Smooth muscle cell (in vitro differentiated cells): ENCODE results near the gene SLC15A1. TPM values are rescaled to one million over a fixed set of nuclear protein-coding genes. Genes with fewer than 3 reads are reported as not detected.

ENCODE experiments used
- DNase-seq: peaks from one replicate; lab custom pipeline; 2025; ENCODE audit not compliant: unreplicated experiment; lab: John Stamatoyannopoulos, UW
- H2AFZ ChIP-seq: fragments of 200-600 bp; sonication (generic); 2 replicates; pipeline ENCODE4 v1.6.0; 2016; ENCODE audit warnings: antibody characterized with exemption, low read depth, mild to moderate bottlenecking
- H3F3A ChIP-seq: fragments of 200-600 bp; sonication (generic); 2 replicates; pipeline ENCODE4 v1.6.0; 2017; ENCODE audit warnings: antibody characterized with exemption, low read depth
- H3K27ac ChIP-seq: fragments of 200-600 bp; sonication (generic); 2 replicates; pipeline ENCODE4 v1.5.1; 2016; ENCODE audit warnings: low read depth, mild to moderate bottlenecking
- H3K27me3 ChIP-seq: fragments of 200-600 bp; sonication (generic); 2 replicates; pipeline ENCODE4 v1.6.1; 2016; ENCODE audit warnings: low read depth, mild to moderate bottlenecking
- H3K36me3 ChIP-seq: fragments of 200-600 bp; sonication (generic); 2 replicates; pipeline ENCODE4 v1.5.1; 2016; ENCODE audit warnings: low read depth
- H3K4me1 ChIP-seq: fragments of 200-600 bp; sonication (generic); 2 replicates; pipeline ENCODE4 v1.5.1; 2016; ENCODE audit warnings: low read depth
- H3K4me2 ChIP-seq: fragments of 200-600 bp; sonication (generic); 2 replicates; pipeline ENCODE4 v1.6.0; 2016; ENCODE audit warnings: mild to moderate bottlenecking
- H3K4me3 ChIP-seq: fragments of 200-600 bp; sonication (generic); 2 replicates; pipeline ENCODE4 v1.5.1; 2016; ENCODE audit warnings: mild to moderate bottlenecking
- H3K79me2 ChIP-seq: fragments of 200-600 bp; sonication (generic); 2 replicates; pipeline ENCODE4 v1.6.0; 2016; ENCODE audit warnings: low read depth, mild to moderate bottlenecking
- H3K9ac ChIP-seq: fragments of 200-600 bp; sonication (generic); 2 replicates; pipeline ENCODE4 v1.6.0; 2016; ENCODE audit warnings: low read depth
- H3K9me3 ChIP-seq: fragments of 200-600 bp; sonication (generic); replicated peaks from 2 replicates; pipeline ENCODE4 v1.5.1; 2016; ENCODE audit warnings: low read depth
- H4K20me1 ChIP-seq: fragments of 200-600 bp; sonication (generic); 2 replicates; pipeline ENCODE4 v1.6.0; 2016; ENCODE audit warnings: low read depth
- WGBS: methylation state at CpG from one replicate; pipeline ENCODE4 v1.1.7; 2016; ENCODE audit warnings: low lambda C conversion rate; 5-methylcytosine and 5-hydroxymethylcytosine counted together
- polyA plus RNA-seq: library from polyadenylated mRNA; unstranded; fragments of >200 nt; fragmentation: Nextera tagmentation; extraction: Ambion mirVana; gene quantifications from 2 replicates; pipeline ENCODE4 v1.2.1, GENCODE V29; 2016
- total RNA-seq: library from RNA; depleted of rRNA; stranded (reverse); fragments of >200 nt; gene quantifications from 2 replicates; pipeline ENCODE4 v1.2.3, GENCODE V29; 2014
- TF ChIP-seq, protein P1 (sequence below): fragments of 200-600 bp; sonication (generic); IDR thresholded peaks from 2 replicates; pipeline ENCODE4 v1.5.1; 2017; ENCODE audit warnings: borderline replicate concordance, mild to moderate bottlenecking, antibody characterized with exemption; ENCODE audit not compliant: insufficient read depth, poor library complexity, severe bottlenecking

The SLC15A1 gene
- total and polyA plus RNA-seq, 2 experiments from 2014 or later: 0.13 to 0.31 TPM

DNA sequence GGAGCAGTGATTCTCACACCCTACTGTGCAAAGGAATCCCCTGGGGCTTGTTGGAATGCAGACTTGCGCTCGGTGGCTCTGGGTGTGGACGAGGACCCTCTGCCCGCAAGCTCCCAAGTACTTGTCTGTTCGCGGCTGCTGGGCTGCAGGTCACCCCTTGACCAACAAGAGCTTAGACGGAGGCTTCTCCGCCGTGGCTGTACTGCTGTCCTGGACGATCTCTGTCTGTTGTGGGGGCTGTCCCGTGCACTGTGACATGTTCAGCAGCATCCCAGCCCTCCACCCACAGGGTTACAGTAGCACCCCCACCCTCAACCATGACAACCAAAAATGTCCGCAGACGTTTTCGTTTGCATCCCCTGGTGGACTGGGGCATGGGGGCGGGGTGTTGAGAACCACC is 22.9 kb upstream of the SLC15A1 start:
- H2AFZ ChIP-seq: no peak overlapping the region
- no peaks in the 10 kb centered on the region for H3K9me3 ChIP-seq
- H4K20me1 ChIP-seq: no peaks in the 10 kb centered on the region
- DNase-seq: no peak
- no peak overlapping the region for H3K9ac ChIP-seq
- no peaks in the 10 kb centered on the region for H3K79me2 ChIP-seq
- H3K4me2 ChIP-seq: no peak overlapping the region
- H3K36me3 ChIP-seq: no peaks in the 10 kb centered on the region
- WGBS: 93% methylated on average over 15 of the region's 15 CpGs
- H3K4me3 ChIP-seq: no peak overlapping the region
- no peaks in the 10 kb centered on the region for H3K4me1 ChIP-seq
- H3K27me3 ChIP-seq: no peaks in the 10 kb centered on the region
- TF ChIP-seq, protein P1, sequence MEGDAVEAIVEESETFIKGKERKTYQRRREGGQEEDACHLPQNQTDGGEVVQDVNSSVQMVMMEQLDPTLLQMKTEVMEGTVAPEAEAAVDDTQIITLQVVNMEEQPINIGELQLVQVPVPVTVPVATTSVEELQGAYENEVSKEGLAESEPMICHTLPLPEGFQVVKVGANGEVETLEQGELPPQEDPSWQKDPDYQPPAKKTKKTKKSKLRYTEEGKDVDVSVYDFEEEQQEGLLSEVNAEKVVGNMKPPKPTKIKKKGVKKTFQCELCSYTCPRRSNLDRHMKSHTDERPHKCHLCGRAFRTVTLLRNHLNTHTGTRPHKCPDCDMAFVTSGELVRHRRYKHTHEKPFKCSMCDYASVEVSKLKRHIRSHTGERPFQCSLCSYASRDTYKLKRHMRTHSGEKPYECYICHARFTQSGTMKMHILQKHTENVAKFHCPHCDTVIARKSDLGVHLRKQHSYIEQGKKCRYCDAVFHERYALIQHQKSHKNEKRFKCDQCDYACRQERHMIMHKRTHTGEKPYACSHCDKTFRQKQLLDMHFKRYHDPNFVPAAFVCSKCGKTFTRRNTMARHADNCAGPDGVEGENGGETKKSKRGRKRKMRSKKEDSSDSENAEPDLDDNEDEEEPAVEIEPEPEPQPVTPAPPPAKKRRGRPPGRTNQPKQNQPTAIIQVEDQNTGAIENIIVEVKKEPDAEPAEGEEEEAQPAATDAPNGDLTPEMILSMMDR: no peak
- no peaks in the 10 kb centered on the region for H3F3A ChIP-seq
- H3K27ac ChIP-seq: no peak overlapping the region

DNA sequence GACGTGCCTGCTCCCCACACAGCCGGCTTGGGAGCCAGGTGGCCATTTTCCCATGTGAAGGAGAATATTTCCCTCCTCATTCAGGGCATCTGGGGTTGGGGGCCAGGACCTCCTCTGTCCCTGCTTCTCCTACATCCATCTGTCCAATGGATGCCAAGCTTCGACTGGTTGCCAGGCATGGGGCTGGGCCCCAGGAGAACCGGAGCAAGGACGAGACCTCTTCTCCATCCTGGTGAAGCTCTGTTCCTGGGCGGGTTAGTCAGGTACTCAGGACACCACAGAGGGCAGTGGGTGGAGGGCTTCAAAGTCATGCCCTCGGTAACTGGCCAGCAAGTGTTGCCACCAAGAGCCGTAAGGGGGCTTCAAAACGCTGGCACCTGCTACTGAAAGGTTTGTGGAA is 22.3 kb upstream of the SLC15A1 start:
- Histone ChIP-seq H3K4me3 (no peak overlapping the region), H3K4me2 (no peak overlapping the region), H3K36me3 (no peaks in the 10 kb centered on the region), H3F3A (no peaks in the 10 kb centered on the region), H3K4me1 (no peaks in the 10 kb centered on the region), H3K79me2 (no peaks in the 10 kb centered on the region), H4K20me1 (no peaks in the 10 kb centered on the region), H3K9ac (no peak overlapping the region), H2AFZ (no peak overlapping the region), H3K27me3 (no peaks in the 10 kb centered on the region), H3K27ac (no peak overlapping the region), H3K9me3 (no peaks in the 10 kb centered on the region)
- WGBS: 97% methylated on average over 9 of the region's 9 CpGs
- no peak for DNase-seq
- TF ChIP-seq, protein P1: no peak

DNA sequence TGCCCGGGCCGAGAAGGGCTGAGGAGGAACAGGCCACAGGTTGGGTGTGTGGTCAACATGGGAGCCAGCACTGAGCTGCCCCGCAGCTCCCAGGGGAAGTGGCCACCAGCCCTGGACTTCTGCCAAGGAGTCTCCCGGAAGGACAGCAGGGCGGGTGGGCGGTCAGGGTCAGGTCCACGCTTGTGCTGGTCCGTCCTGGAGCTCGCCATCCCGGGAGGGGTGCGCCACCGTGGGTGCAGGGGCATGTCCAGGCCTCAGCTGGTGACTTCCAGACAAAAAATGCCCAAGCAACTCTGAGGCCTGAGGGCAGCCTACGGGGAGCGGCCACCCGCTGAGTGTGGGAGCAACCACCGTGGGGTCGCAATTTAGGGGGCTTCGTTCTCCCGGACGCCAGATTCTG is 21.4 kb upstream of the SLC15A1 start:
- no peaks in the 10 kb centered on the region for H3K4me1 ChIP-seq
- no peak overlapping the region for H3K27ac ChIP-seq
- no peaks in the 10 kb centered on the region for H3K9me3 ChIP-seq
- no peaks in the 10 kb centered on the region for H3K36me3 ChIP-seq
- no peaks in the 10 kb centered on the region for H3K79me2 ChIP-seq
- H3F3A ChIP-seq: no peaks in the 10 kb centered on the region
- no peaks in the 10 kb centered on the region for H4K20me1 ChIP-seq
- TF ChIP-seq, protein P1: no peak
- 94% methylated on average over 20 of the region's 20 CpGs for WGBS
- H3K4me3 ChIP-seq: no peak overlapping the region
- H3K4me2 ChIP-seq: no peak overlapping the region
- H3K9ac ChIP-seq: no peak overlapping the region
- no peak overlapping the region for H2AFZ ChIP-seq
- H3K27me3 ChIP-seq: no peaks in the 10 kb centered on the region
- DNase-seq: no peak

DNA sequence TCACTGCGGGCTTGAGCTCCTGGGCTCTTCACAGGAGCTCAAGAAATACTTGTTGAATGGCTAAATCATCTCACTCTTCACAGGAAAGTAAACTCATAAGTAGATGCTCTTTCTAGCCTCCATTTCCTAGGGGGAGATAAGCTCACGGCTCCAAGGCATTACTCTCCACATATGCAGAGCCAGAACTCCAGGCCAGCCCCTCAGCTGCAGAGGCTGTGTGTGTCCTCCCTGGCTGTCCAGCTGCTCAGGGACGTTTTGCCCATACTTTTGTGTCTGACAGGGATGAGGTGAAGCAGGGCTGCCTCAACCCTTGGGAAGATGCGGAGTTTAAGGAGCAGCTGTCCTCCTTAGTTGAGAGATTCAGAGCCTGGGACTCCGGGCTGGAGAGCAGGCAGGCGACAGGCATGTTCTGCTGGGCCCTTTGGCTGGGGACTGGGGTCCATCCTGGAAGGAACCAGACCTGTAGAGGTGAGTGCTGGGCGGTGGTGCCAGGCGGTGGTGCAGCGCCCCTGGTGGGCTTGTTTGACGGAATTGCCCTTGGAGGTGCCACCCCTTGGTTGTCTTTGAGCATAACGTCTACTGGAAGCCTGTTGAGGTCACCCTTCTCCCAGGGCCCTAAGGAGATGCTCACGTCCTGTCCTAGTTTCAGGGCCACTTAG is 20.5 kb upstream of the SLC15A1 start:
- Histone ChIP-seq H3F3A (no peaks in the 10 kb centered on the region), H4K20me1 (no peaks in the 10 kb centered on the region), H3K4me3 (no peak overlapping the region), H2AFZ (no peak overlapping the region), H3K36me3 (no peaks in the 10 kb centered on the region), H3K9ac (no peak overlapping the region), H3K4me2 (no peak overlapping the region), H3K9me3 (no peaks in the 10 kb centered on the region), H3K27ac (no peak overlapping the region), H3K79me2 (no peaks in the 10 kb centered on the region), H3K27me3 (no peaks in the 10 kb centered on the region), H3K4me1 (no peaks in the 10 kb centered on the region)
- 67% methylated on average over 12 of the region's 12 CpGs for WGBS
- TF ChIP-seq, protein P1: no peak
- DNase-seq: no peak
